HG03469 (cell line): ENCODE results near the gene RCVRN.

Source experiments
- ATAC-seq: cut with Tn5 transposase; IDR thresholded peaks from one replicate; pipeline ENCODE4 v1.9.1; 2021; ENCODE audit warnings: mild to moderate bottlenecking, moderate library complexity, moderate number of reproducible peaks; ENCODE audit not compliant: unreplicated experiment

RCVRN gene

DNA sequence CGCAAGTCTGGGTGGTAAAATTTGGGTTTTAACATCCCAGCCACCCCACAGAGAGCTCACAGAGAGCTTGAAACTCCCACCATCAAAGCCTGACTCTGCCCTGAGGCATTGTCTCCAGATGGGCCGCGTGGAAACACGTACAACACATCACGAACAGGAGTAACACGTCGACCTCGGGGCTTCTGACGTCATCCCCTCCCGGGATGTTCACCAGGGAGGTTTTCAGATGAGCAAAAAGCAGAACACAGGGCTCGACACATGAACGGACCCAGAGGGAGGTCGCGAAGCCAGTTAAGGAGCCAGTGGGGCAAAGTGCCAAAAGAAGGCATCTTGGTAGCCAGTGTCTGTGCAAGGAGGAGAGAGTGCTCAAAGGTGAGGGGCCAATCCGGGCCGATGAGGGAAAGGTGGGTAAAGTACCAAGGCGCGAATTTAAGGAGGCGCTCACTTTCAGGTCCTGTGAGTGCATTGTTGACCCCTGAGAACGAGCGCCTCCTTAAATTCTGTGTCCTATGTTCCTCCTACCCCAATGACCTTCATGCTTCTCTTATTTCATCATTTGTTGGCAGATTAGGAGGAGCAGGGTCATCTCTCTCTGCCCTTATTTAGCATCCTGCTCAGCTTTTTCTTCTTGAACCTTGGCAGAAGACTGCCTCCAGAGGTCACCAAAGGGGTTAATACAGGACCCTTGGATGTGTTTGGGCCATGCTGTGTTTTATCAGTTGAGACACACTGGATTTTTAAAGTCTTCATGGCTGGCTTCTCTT lies 5.6 kb downstream of the RCVRN start:
- ATAC-seq, result no peak

DNA sequence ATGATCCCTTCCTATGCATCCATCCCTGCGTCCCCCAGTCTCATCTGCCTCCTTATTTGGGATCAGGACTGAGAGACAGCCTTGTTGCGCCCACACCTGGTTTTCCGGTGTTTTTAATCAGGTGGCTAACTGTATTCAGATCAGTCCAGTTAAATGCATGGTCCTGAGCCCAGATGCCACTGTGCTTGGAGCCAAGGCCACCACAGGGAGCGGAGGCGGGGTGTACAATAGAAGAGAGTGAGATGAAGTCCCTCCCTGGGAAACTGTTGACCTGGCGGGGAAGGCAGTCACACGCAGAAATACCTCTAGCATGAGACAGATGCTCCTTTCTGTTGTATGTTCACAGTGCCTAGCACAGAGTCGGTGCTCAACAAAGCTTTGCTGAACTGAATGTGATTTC lies 6.3 kb downstream of the RCVRN start:
- ATAC-seq, result no peak

DNA sequence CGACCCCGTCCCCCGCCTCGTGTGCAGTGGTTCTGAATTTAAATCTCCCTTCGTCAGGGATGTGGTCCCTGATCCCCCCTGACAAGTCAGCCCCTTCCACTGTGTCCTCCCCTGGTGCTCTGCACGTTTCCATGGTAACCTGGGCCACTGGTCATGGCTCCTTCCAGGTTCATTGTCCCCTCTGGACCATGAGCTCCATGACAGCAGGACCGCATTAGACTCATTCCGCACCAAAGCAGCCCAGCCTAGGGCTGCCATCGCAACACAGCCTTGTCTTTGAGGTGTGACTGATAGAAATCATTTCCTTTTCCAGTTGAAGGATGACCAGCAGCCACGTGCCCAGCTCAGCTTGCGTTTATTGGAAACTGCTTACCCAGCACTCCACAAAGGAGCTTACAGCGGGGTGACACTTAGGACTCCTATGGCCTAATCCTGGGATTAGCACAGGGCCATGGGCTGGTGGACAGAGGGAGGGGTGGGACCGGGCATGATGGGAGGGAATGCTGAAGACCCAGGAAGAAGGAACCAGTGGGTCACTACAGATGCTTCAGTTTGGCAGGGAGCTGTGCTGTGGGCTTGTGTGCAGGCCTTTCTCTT lies 7.6 kb downstream of the RCVRN start:
- ATAC-seq, result no peak

DNA sequence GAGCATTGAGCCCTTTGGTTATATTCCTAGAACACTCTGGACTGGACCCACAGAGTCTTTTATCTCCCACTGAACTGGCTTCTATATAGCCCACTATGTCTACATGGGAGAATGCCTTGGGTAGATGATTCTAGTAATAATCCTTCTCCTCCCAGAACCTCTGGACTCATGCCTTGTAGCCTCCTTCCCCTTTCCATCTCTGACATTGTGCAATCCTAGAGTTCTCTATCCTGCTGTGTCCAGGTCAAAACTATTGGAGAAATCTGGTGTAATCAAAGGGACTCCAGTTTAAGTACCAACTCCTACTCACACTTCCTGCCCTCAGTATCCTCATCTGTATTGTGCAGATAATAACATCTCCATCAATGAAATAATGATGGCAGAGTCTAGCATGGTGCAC lies 9.1 kb downstream of the RCVRN start:
- ATAC-seq, result no peak

DNA sequence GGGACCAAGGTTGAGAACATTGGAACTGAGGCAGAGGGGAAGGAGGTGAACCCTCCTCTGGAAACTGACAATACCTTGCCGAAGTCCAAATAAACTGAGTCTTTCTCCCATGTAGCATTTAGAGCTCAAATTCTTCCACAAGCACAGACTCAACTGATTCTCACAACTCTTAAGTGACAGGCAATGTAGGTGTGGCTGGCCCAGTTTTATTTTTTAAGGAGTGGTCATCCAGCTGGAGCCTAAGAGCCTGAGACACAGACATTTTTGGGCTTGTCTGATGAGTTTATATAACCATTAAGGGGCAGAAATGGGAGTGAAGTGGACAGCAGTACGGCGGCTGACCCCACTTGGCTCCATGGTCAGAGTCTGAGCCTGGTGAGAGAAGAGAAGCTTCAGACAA lies 10.8 kb downstream of the RCVRN start:
- no peak for ATAC-seq

DNA sequence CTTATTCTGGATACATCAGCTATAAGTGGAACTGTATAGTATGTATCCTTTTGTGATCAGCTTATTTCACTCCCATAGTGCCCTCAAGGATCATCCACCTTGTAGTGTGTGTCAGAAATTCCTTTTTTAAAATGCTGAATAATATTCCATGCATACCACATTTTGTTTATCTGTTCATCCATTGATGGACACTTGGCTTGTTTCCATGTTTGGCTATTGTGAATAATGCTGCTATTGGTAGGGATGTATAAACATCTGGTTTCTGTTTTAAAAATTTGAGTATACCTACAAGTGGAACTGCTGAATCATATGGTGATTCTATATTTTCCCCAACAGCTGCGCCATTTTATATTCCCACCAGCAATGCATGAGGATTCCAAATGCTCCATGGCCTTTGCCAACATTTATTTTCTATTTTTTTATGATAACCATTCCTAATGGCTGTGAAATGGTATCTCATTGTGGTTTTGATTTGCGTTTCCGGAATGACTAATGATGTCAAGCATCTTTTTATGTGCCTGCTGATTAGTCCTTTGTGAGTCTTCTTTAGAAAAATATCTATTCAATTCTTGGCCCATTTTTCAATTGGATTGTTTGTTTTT lies 11.6 kb downstream of the RCVRN start:
- ATAC-seq, result no peak

DNA sequence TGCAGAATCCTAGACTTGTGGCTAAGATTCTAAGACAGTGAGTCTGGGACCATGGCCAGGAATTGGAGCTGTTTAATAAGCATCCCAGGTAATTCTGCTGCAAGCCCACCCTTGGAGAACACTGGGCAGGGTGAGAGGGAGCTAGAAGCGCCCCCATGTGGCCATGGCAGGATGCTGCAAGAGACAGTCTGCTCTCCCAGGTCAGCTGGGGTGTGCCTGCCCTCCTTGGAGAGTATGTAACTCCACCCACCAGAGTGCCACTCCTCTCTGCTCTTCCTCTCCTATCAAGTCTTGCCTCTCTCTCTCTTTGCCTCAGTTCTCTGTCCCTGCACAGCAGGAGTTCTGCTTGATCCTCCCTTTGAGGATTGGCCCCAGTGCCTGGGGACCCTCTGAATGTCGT lies 14.9 kb downstream of the RCVRN start:
- ATAC-seq, result no peak

DNA sequence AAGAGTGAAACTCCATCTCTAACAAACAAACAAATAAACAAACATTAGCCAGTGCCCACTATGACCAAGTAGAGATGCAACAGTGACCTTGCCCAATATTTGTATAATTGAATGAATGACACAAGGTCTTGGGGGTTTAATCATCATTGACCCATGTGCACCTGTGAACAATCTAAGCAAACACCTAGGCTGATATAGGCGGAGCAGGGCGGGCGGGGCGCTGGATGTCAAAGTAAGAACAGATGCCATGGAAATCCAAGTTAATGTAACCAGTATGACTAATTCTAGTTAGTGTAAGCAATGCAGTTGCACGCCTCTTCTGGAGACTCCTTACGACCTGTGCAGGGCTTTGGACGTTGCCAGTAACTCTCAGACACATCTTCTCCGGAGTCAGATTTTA lies 17.6 kb downstream of the RCVRN start:
- no peak for ATAC-seq

DNA sequence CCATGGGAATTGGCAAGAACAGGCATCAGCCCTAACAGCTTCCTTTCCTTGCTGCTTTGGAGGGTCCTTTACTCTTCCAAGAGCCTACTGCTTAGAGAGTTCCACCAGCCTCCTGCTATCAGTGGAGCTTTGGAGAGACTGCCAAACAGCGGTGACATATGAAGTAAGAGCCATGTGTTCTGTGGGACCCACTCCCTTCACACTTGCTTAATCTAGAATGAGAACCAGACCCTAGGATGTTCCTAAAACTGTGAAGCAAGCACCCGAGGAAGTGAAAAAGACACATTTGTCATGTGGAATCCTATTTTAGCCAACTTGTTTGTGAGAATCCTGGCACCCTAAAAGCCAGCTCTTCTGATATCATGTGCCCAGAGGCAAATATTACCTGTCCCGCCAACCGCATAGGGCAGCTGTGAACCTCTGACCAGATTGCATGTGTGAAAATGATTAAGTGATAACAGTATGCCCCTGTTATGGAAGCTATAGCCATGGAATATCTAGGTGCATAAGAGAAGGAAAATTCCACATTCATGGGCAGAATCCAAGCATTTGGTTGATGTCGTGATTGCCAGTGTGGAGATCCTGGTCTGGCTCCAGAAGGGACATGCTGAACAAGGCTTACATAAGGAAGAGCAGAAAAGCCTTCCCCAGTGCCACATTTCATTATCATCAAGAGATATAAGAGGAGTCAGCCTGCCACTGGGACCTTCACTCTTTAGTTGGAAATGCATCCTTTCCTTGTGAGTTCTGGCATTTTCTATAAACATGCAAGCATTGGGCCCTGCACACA lies 18.7 kb downstream of the RCVRN start:
- ATAC-seq, result no peak

DNA sequence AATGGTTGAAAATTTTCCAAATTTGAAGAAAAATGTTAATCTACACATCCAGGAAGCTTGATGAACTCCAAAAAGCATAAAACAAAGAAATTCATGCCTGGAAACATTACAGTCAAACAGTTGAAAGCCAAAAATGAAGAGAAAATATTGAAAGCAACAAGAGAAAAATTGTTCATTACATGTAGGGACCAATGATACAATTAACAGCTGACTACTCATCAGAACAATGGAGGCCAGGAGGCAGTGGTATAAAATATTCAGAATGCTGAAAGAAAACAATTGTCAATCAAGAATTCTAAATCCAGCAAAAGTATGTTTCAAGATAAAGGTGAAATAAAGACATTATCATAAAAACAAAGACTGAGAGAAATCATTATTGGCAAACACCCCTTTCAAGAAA lies 21.6 kb downstream of the RCVRN start:
- ATAC-seq, result no peak

DNA sequence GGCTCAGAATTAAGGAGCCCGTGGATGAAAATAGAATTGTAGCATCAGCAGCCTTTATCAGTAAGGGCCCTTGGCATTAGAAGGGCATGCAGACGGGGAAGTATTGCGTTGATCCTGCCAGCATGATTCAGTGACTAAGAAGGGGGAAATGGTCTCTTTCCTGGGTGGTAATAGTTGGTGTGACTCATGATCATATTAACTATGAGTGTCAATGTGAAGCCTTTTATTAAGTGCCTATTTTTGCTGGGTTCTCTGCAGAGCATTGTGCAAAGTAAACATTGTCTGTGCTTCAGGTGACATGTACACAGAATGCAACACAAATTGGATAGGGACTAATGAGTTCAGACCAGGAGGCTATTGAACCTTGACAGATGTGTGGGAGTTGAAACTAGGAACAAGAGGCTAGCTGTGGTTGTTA lies 24.5 kb downstream of the RCVRN start:
- ATAC-seq, result no peak

DNA sequence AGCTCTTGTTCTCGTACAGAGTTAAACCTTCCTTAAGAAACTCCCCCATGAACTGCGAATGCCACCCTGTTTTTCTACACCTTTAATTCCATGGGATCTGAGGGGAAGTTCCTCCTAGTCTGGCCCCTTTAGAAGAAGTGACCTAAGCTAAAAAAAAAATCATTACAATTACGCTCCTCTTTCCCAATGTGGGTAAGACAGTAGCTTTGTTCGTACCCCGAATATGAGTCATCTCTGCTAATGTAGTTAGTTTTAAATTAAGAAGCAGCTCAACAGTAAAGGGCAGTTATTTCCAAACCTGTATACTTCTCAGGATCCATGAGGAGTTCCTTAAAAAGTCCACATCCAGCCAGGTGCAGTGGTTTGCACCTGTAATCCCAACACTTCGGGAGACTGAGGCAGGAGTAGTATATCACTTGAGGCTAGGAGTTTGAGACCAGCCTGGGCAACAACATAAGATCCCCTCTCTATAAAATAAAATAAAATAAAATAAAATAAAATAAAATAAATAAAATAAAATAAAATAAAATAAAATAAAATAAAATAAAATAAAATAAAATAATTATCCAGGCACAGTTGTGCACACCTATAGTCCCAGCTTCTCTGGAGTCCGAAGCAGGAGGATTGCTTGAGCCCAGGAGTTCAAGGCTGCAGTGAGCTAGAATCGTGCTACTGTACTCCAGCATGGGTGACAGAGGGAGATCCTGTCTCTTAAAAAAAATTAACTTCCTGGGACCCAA lies 26.1 kb downstream of the RCVRN start:
- no peak for ATAC-seq

DNA sequence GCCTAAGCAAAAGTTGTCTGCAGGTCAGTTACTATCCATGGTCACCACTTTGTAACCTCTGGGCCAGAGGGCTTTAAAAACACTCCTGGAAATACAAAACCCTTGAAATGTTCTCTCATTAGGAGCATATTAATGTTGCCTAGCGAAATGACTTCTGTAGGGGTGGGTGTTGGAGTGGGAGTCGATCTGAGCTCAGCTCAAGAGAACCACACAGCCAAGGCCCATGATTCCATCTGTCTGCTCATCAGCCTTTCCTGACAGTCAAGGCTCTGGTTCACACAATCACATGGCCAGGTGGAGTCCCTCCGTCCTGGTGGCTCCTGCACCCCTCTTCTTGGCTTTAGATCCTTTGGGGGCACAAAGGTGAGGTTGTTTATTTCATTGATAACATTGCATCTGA lies 26.7 kb downstream of the RCVRN start:
- ATAC-seq, result no peak

DNA sequence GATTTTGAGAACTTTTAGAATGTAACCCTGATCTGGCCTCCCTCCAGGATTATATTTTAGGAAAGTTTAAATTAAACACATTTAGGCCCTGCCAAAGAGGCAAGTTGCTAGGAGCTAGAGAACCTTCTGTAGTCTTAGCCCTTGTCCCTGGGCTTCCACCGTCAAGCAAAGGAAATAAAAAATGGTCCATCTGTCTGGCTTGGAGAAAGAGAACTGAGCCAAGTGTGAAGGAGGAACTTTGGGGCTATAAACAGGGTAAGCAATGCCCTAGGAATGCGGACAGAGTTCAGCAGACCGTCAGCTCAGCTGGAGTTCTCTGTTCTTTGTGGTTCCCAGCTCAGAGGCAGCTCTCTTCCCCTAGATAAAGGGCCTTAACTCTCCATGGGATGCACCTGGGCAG lies 29.6 kb downstream of the RCVRN start:
- ATAC-seq, result no peak

DNA sequence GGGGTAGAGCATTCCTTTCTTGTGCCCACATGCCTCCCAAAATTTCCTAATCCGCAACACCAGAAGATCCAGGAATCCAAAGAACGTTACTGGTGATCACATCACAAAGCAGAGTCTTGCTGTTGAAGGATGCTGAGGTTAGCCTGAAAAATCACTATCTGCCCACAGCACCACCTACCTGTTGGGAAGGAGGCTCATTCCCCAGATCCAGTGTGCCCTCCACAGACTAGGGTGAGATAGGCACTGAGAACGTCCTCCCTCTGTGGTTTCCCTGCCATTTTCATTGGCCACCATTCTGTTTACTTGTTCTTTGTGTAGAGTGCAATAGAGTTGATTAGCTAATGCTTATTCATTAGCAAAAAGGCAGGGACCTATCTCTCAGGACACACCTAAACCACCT lies 30.3 kb downstream of the RCVRN start:
- no peak for ATAC-seq

DNA sequence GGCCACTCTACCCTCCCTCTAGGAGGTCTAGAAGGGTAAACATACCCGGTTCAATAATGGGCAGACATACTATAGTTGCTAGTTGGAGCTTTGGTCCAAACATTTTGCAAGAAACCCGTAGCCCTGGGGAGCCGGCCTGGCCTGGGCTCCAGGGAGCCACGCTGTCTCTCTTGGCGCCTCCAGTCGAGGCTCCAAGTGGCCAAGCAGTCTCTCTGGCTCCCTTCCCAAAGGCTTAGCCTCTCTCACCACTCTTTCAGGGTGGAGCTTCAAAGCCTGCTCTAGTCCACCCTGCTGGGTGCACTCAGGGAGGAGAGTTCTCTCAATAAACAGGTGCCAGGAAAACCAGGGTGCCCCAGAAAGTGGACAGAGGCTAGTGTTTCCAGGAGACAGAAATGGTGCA lies 32.2 kb downstream of the RCVRN start:
- no peak for ATAC-seq

DNA sequence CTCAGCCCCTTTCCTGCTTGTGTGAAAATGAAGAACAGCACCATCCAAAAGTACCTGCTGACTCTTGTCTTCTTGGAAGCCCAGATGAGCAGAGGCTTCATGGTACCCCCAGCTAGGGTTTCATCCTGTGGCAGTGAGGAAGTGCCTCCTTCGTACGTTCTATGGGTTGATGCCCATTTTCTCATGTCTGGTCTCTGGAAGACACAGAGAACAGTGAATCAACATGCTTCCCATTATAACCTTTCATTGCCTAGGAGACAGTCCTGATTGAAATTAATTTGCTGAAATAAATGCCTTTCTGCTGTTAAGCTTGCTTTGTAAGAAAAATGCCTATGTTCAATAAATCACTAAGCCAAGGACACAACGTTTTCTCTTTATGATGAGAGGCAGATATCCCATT lies 36.5 kb downstream of the RCVRN start:
- ATAC-seq, result no peak

DNA sequence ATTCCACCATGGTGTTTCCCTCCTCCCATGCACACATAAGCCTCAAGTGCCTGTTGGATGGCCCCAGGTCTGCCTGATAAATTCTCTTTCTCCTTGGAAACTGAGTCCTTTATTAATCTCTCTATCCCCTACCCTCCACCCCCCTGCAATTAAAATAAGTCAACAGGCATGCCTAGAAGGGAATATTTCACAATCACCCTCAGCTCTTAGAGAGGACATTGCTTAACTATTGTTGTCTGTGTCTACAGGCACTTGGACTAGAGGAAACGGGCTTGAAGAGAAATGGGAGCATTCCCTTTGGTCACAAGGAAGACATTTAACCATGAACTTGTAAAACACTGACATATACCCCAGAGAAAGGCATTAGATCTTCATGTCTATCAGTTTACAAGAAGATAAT lies 39.5 kb downstream of the RCVRN start:
- ATAC-seq, result no peak

DNA sequence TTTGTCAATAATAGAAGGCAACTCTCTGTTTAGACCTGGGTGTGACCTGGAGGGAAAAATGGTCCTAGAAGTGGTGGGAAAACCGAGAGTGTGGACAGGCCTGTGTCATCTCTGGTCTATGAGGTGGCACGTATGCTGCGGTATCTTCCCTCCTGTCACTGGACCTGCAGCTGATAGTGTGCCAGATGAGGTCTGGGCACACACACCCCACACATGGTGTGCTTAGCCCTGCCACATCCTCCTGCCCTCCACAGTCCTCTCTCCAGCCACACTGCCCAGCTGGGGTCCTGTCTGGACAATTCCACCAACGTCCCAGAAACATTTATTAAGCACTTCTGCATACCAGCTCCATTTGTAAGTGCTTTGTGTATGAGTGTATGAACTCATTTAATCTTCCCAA lies 42.1 kb downstream of the RCVRN start:
- no peak for ATAC-seq

DNA sequence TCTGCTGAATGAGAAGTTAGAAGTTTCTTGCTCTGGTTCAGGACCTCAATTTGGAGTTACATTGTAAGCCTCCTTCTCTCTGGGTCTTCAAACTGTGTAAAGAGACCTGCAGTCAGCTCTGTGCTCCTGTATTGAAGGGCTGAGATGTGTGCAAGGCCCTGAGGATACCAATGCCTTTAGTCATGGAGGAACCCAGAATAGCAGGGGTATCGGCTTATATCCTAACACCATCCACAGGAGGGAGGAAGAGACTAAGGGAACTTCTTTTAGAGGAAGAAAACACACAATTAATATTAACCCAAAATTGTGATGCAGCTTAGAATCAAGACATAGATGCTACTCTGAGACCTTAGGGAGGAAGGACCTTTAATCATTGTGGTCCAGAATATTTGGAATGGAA lies 42.9 kb downstream of the RCVRN start:
- ATAC-seq, result no peak

DNA sequence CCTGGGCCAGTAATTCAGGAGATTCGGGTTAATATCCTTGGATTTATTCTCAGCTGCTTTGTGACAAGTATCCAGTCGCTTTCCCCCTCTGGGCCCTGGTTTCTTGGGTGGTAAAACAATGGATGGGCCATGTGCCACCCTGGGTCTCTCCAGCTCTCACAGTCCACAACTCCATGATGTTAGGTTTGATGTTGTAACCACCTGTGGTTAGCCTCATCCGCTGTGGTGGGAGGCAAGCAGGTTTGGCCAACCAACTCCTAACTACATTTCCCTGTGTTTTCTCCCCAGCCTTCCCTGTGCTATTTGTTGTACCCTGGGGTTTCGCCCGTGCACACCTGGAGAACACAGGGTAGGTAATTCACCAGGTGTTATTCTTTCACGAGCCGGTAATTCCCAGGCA lies 44.2 kb downstream of the RCVRN start:
- ATAC-seq, result no peak
